GM06990 (cell line): ENCODE data around the gene AQP6.

Source experiments
- DNase-seq: peaks from one replicate; pipeline ENCODE4 v3.0.0-alpha.2; 2011; ENCODE audit not compliant: insufficient read length; ENCODE audit errors: extremely low read depth
- H3K27me3 ChIP-seq: replicated peaks from 2 replicates; pipeline ENCODE4 v1.6.0; 2011; ENCODE audit warnings: low read length; ENCODE audit not compliant: control insufficient read depth, insufficient read depth
- H3K36me3 ChIP-seq: 2 replicates; pipeline ENCODE4 v1.5.1; 2011; ENCODE audit warnings: low read length; ENCODE audit not compliant: control insufficient read depth, insufficient read depth
- H3K4me3 ChIP-seq: replicated peaks from 2 replicates; pipeline ENCODE4 v1.5.1; 2011; ENCODE audit warnings: low read depth, mild to moderate bottlenecking, control low read depth, low read length
- TF ChIP-seq, protein P1 (sequence below): IDR thresholded peaks from 2 replicates; pipeline ENCODE4 v1.5.1; 2011; ENCODE audit warnings: low read length, control low read depth, mild to moderate bottlenecking, inconsistent platforms; ENCODE audit not compliant: insufficient read depth, poor library complexity, severe bottlenecking

AQP6 gene

DNA sequence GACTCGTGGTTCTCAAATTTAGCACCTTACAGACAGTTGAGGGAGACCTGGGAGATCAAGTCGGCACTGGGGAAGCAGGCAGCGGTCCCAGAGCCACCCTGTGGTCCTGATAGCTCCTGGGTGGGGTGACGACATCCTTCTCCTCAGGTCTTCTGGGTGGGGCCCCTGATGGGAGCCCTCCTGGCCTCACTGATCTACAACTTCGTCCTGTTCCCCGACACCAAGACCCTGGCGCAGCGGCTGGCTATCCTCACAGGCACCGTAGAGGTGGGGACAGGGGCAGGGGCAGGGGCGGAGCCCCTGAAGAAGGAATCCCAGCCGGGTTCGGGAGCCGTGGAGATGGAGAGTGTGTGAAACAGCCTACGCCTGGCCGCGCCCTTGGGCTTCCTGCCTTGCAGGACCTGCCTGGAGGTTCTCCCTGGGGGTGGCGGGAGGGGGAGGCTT is 2.6 kb downstream of the AQP6 start:
- no peak for DNase-seq
- H3K36me3 ChIP-seq: no peaks in the 10 kb centered on the region
- TF ChIP-seq, protein P1, sequence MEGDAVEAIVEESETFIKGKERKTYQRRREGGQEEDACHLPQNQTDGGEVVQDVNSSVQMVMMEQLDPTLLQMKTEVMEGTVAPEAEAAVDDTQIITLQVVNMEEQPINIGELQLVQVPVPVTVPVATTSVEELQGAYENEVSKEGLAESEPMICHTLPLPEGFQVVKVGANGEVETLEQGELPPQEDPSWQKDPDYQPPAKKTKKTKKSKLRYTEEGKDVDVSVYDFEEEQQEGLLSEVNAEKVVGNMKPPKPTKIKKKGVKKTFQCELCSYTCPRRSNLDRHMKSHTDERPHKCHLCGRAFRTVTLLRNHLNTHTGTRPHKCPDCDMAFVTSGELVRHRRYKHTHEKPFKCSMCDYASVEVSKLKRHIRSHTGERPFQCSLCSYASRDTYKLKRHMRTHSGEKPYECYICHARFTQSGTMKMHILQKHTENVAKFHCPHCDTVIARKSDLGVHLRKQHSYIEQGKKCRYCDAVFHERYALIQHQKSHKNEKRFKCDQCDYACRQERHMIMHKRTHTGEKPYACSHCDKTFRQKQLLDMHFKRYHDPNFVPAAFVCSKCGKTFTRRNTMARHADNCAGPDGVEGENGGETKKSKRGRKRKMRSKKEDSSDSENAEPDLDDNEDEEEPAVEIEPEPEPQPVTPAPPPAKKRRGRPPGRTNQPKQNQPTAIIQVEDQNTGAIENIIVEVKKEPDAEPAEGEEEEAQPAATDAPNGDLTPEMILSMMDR: no peak
- H3K4me3 ChIP-seq: no peak overlapping the region
- H3K27me3 ChIP-seq: no peaks in the 10 kb centered on the region; the same call in 1 of the 2 replicates

DNA sequence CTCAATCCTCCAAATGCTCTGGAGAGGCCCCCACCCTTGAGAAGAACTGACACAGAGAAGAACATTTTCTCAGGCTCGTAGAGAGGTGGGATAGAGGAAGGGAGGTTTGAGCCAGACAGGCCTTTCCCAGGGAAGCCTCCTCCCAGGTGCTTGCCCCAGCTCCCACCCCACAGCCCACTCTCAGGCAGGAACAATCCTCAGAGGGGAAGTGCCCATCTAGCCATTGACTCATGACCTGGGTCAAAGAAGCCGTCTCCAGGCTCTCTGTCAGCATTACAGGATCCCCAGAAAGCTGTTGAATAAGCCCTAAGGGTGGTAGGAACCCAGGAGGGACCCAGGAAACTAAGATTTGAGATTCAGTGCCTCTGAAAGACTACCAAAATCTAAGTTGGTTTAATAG is 3.8 kb downstream of the AQP6 start:
- DNase-seq: no peak
- no peak overlapping the region for H3K4me3 ChIP-seq
- no peaks in the 10 kb centered on the region for H3K27me3 ChIP-seq
- no peaks in the 10 kb centered on the region for H3K36me3 ChIP-seq
- TF ChIP-seq, protein P1: no peak

DNA sequence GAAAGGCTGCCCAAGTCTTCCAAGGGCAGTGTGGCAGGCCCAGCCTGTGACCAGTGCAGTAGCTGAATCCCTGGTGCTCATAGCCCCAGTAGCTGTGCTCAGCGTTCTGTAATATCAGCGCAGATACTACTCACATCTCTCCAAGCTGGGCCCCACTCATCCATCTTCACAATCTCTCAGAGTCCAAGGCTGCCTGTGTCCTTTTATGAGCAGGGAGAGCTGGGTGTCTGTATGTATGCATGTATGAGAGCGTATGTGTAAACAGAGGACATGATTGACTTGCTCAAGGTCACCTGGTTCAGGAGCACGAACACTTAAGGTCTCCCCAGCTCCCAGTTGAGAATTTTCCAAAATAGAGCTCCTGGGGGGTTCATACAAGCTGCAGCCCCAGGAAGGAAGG is 5.4 kb downstream of the AQP6 start:
- H3K36me3 ChIP-seq: no peaks in the 10 kb centered on the region
- no peaks in the 10 kb centered on the region for H3K27me3 ChIP-seq
- DNase-seq: no peak
- no peak overlapping the region for H3K4me3 ChIP-seq
- TF ChIP-seq, protein P1: no peak

DNA sequence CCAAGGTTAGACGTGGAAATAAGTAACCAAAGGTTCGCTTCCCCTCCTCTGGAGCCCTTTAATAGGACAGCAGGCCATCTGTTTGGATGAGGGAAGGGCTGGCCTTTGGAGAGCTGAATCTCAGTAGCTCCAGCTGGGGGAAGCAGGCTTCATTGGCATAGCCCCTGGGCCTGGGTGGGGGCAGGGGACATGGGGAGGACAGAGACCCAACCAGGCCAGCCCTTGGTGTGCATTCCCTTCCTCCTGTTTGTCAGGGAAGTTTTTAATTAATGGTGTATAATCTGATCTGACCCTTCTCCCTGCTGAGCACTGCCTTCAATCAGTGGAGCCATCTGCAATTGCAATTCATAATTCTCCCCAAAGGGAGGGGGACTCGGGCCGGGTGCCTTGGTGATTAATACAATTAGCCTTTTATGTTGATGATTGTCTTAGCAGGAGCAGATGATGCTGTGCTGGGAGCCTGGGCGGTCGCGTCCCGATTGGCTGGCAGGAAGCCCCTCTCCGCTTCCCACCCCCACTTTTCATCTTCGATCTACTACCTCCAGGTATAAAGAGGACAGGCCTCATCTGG is 6.4 kb downstream of the AQP6 start:
- H3K27me3 ChIP-seq: no peaks in the 10 kb centered on the region
- TF ChIP-seq, protein P1: no peak
- no peak overlapping the region for H3K4me3 ChIP-seq
- no peaks in the 10 kb centered on the region for H3K36me3 ChIP-seq
- DNase-seq: no peak

DNA sequence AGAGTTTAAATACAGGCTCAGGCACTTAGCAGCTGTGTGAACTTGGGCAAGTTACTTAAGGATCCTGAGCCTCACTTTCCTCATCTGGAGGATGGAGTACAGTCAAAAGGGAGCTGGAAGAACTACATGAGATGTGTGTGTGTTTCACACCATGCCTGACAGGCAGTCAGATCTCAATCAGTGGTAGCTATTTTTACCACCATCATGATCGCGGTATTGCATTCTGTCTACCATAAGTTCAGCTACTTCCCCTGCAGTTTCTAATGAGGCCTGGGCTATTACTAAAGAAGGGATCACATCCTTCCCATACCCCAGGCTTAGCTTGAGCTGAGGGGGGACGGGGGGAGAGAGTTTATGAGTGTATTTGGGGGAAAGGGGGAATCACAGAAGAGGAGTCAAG is 7.0 kb downstream of the AQP6 start:
- Histone ChIP-seq H3K4me3 (no peak overlapping the region), H3K27me3 (no peaks in the 10 kb centered on the region), H3K36me3 (no peaks in the 10 kb centered on the region; the same call in 1 of the 2 replicates)
- TF ChIP-seq, protein P1: no peak
- DNase-seq: no peak
